Calu3 (cell line): ENCODE data around the gene SETD5. TPM values are rescaled to one million over a fixed set of nuclear protein-coding genes. Genes with fewer than 3 reads are reported as not detected.

ENCODE experiments used
- BruUV-seq: library from RNA; stranded (reverse); fragments of 400-500 nt; replicated peaks from 2 replicates; lab custom pipeline; 2021; lab: Mats Ljungman, UMichigan
- CTCF ChIA-PET: fragments of 300-600 bp; sonication (Branson Sonifier 250); formaldehyde crosslinking; loops from one replicate; lab custom pipeline; 2022; ENCODE audit warnings: antibody characterized with exemption; lab: Charles Lee
- DNase-seq: peaks from one replicate; pipeline ENCODE4 v3.0.0; 2022
- H3K27ac Mint-ChIP-seq: one replicate; pipeline ENCODE4 v1.8.0; 2022; ENCODE audit warnings: mixed read lengths; ENCODE audit not compliant: unreplicated experiment
- H3K27me3 Mint-ChIP-seq: one replicate; pipeline ENCODE4 v1.8.0; 2022; ENCODE audit warnings: mixed read lengths; ENCODE audit not compliant: unreplicated experiment
- H3K36me3 Mint-ChIP-seq: one replicate; pipeline ENCODE4 v1.8.0; 2022; ENCODE audit warnings: mild to moderate bottlenecking, moderate library complexity, mixed read lengths; ENCODE audit not compliant: insufficient read depth, unreplicated experiment
- H3K4me1 Mint-ChIP-seq: one replicate; pipeline ENCODE4 v1.8.0; 2022; ENCODE audit warnings: mild to moderate bottlenecking, low read depth, mixed read lengths; ENCODE audit not compliant: unreplicated experiment
- H3K4me3 Mint-ChIP-seq: one replicate; pipeline ENCODE4 v1.8.0; 2022; ENCODE audit warnings: mild to moderate bottlenecking, low read depth, moderate library complexity, mixed read lengths; ENCODE audit not compliant: unreplicated experiment
- H3K9me3 Mint-ChIP-seq: one replicate; pipeline ENCODE4 v1.8.0; 2022; ENCODE audit warnings: low read depth, mixed read lengths; ENCODE audit not compliant: unreplicated experiment
- CTCF ChIP-seq: fragments of 200-600 bp; IDR thresholded peaks from one replicate; pipeline ENCODE4 v1.8.0; 2022; ENCODE audit warnings: antibody characterized with exemption; ENCODE audit not compliant: unreplicated experiment
- intact Hi-C: fragments of 100-400 bp; cut with micrococcal nuclease; formaldehyde crosslinking; loops from one replicate; pipeline ENCODE4 v1.10.0; 2022; ENCODE audit not compliant: unreplicated experiment
- total RNA-seq: library from RNA; stranded (reverse); gene quantifications from 2 replicates; pipeline ENCODE4 v1.2.3, GENCODE V29; 2022

Gene SETD5
- total RNA-seq, 1 experiment from 2014 or later = 158 TPM

GRCh38 chr3:9503283-9503682 is 105.9 kb downstream of the SETD5 start:
- CTCF ChIA-PET = interaction anchor here (0.7 to 1.2 kb wide), 3 partner anchors 107 to 246 kb away, joined by 3 to 5 read pairs (median 5); partner anchors contain the start of gene MTMR14
- intact Hi-C loops = loop anchor here (10.0 kb wide), 1 partner anchor 172 kb away; no protein-coding TSS in a partner anchor
- no peak overlapping the region for H3K4me3 Mint-ChIP-seq
- DNase-seq = peak; percentile 77
- H3K27me3 Mint-ChIP-seq = peaks cover 7% of the 10 kb centered on the region
- H3K9me3 Mint-ChIP-seq = no peaks in the 10 kb centered on the region
- no peak overlapping the region for H3K27ac Mint-ChIP-seq
- TF ChIP-seq CTCF = peak; percentile 90
- H3K4me1 Mint-ChIP-seq = peaks cover 7% of the 10 kb centered on the region
- BruUV-seq = no TSS peak
- peaks cover 15% of the 10 kb centered on the region for H3K36me3 Mint-ChIP-seq

- CTCF ChIA-PET = no interaction called here
- no peaks in the 10 kb centered on the region for H3K36me3 Mint-ChIP-seq
- H3K9me3 Mint-ChIP-seq = no peaks in the 10 kb centered on the region
- no peak for TF ChIP-seq CTCF
- intact Hi-C loops = loop anchor here (10.0 kb wide), 1 partner anchor 167 kb away; no protein-coding TSS in a partner anchor
- no peaks in the 10 kb centered on the region for H3K4me1 Mint-ChIP-seq
- DNase-seq = no peak
- no TSS peak for BruUV-seq
- peaks cover 25% of the 10 kb centered on the region for H3K27me3 Mint-ChIP-seq
- no peak overlapping the region for H3K4me3 Mint-ChIP-seq
- no peak overlapping the region for H3K27ac Mint-ChIP-seq
Observed at GRCh38 chr3:9507586-9508578, 110.5 kb downstream of the SETD5 start.

- CTCF ChIA-PET = no interaction called here
- Mint-ChIP-seq H3K9me3 (no peaks in the 10 kb centered on the region), H3K36me3 (no peaks in the 10 kb centered on the region), H3K4me3 (no peak overlapping the region), H3K27ac (no peak overlapping the region), H3K4me1 (no peaks in the 10 kb centered on the region), H3K27me3 (peaks cover 25% of the 10 kb centered on the region)
- intact Hi-C loops = loop anchor here (10.0 kb wide), 1 partner anchor 166 kb away; no protein-coding TSS in a partner anchor
- no peak for TF ChIP-seq CTCF
- BruUV-seq = no TSS peak
- no peak for DNase-seq
Observed at GRCh38 chr3:9508781-9509180, 111.4 kb downstream of the SETD5 start.

DNA sequence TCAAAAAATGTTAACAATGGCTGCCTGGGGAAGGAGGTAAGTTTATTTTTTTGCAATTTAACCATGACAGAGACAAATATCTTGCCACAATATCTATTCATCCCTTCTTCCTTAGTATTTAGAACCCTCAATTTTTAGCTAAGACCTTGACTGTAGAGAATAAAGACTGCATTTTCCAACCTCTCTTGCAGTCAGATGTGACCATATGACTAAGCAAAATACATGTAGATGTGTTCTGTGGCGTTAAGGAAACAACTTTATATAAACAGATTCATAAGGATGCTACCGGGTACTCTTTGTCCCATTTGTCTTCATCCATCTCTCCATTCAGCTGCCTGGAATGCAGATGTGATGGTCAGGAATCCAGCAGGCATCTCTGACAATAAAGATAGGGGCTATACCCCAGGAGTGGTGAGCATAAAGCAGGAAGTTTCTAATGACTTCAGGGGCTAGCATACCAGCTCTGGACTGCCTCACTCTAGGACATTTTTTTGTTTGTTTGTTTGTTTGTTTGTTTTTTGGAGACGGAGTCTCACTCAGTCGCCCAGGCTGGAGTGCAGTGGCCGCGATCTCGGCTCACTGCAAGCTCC is 115.1 kb downstream of the SETD5 start:
- BruUV-seq = no TSS peak
- peaks cover 25% of the 10 kb centered on the region for H3K27me3 Mint-ChIP-seq
- CTCF ChIA-PET = no interaction called here
- H3K4me1 Mint-ChIP-seq = no peaks in the 10 kb centered on the region
- TF ChIP-seq CTCF = no peak
- H3K36me3 Mint-ChIP-seq = no peaks in the 10 kb centered on the region
- H3K4me3 Mint-ChIP-seq = no peak overlapping the region
- no peak overlapping the region for H3K27ac Mint-ChIP-seq
- H3K9me3 Mint-ChIP-seq = no peaks in the 10 kb centered on the region
- intact Hi-C loops = no loop called here
- no peak for DNase-seq
